ENCODE measurements around the gene FBRSL1.

GRCh38 chr12:132484183-132484890 lies 5.6 kb upstream of the FBRSL1 start:
- TF ChIP-seq EZH2phosphoT487 (IDR thresholded peaks at IDR 0.05; ENCODE audit: insufficient read depth, low read depth) (no peak), EZH2 (IDR thresholded peaks at IDR 0.05; ENCODE audit: insufficient read depth, poor library complexity, severe bottlenecking) (no peak)

All from GM23248 (cell line).